ENCODE data around the gene RPL34.
"Not testable (repeated sequence)": the region's sequence is repeated elsewhere in the genome, so short reads cannot be mapped to it uniquely, and the experiment has no call there.

RPL34 gene

DNA sequence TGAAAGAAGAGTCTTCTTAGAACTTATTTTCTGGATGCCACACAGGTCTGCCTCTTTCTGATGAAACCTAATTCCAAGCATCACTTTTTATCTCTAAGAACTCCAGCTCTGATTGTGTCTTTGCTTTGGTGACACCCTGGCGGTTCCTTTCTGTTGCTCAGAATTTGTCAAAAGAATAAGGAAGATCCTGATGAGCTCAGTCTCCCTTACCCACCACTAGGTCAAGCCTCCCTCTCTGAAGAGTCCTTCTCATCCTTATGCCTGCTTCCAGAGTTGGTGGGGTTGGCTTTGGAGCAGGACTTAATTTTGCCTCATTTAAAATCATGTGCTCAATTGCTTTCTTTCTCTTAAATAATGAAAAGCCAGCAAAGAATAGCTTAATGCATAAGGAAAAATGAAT, 31.5 kb upstream of the RPL34 start:
- peaks cover 2% of the 10 kb centered on the region for H3K9me3 Mint-ChIP-seq
- no peak overlapping the region for H3K27ac Mint-ChIP-seq
- TF ChIP-seq, protein P1, sequence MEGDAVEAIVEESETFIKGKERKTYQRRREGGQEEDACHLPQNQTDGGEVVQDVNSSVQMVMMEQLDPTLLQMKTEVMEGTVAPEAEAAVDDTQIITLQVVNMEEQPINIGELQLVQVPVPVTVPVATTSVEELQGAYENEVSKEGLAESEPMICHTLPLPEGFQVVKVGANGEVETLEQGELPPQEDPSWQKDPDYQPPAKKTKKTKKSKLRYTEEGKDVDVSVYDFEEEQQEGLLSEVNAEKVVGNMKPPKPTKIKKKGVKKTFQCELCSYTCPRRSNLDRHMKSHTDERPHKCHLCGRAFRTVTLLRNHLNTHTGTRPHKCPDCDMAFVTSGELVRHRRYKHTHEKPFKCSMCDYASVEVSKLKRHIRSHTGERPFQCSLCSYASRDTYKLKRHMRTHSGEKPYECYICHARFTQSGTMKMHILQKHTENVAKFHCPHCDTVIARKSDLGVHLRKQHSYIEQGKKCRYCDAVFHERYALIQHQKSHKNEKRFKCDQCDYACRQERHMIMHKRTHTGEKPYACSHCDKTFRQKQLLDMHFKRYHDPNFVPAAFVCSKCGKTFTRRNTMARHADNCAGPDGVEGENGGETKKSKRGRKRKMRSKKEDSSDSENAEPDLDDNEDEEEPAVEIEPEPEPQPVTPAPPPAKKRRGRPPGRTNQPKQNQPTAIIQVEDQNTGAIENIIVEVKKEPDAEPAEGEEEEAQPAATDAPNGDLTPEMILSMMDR (IDR thresholded peaks at IDR 0.05; ENCODE audit: unreplicated experiment in 3 of 3) = no peak
- H3K27me3 Mint-ChIP-seq (ENCODE audit: low read depth) = no peaks in the 10 kb centered on the region
- no peak overlapping the region for H3K4me3 Mint-ChIP-seq
- peaks cover 3% of the 10 kb centered on the region for H3K36me3 Mint-ChIP-seq (ENCODE audit: low read depth)
- no peaks in the 10 kb centered on the region for H3K4me1 Mint-ChIP-seq

DNA sequence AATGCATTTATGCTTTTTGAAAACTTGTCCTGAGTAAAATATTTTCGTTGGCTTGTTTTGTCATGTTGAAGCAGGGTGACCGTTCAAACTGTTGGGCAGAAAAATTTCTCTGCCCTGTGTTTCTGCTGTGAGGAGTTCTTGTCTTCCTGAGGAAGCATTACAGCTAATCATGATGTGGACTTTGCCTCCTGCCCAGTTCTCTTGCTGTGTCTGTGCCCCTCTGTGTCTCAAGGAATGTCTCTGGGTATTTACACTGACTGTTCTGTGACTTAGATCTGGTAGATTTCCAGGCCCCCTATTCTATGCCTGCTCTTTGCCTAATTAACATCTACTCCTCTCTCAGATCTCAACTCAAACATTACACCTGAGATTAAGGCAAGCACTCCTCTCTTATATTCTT, 30.4 kb upstream of the RPL34 start:
- TF ChIP-seq, protein P1 (IDR thresholded peaks at IDR 0.05; ENCODE audit: unreplicated experiment in 3 of 3) = no peak
- no peaks in the 10 kb centered on the region for H3K27me3 Mint-ChIP-seq (ENCODE audit: low read depth)

DNA sequence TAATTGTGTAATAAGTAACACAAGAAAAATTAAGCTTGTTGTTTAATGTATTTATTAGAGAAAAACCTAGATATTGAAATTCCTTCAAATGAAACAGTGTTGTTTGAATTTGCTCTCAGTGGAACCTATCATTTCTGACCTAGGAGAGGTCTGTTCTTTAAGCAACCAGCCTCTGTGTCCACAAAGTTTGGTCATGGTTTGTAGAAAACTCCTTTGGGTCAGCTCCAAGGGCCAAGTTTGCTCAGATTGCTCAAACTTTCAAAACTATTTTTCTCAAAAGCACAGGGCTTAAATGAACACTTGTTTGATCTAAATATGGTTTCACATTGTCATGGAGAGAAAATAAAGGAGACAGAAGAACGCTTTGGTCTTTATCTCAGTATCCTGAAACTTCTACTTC, 29.6 kb upstream of the RPL34 start:
- no peaks in the 10 kb centered on the region for H3K4me1 Mint-ChIP-seq
- peaks cover 3% of the 10 kb centered on the region for H3K36me3 Mint-ChIP-seq (ENCODE audit: low read depth)
- H3K9me3 Mint-ChIP-seq = peaks cover 2% of the 10 kb centered on the region
- H3K4me3 Mint-ChIP-seq = no peak overlapping the region
- no peaks in the 10 kb centered on the region for H3K27me3 Mint-ChIP-seq (ENCODE audit: low read depth)
- no peak overlapping the region for H3K27ac Mint-ChIP-seq
- TF ChIP-seq, protein P1 (IDR thresholded peaks at IDR 0.05; ENCODE audit: unreplicated experiment in 3 of 3) = no peak

More for the DNA sequence above, 30.4 kb upstream of the RPL34 start:
- peaks cover 2% of the 10 kb centered on the region for H3K9me3 Mint-ChIP-seq
- no peaks in the 10 kb centered on the region for H3K4me1 Mint-ChIP-seq
- H3K36me3 Mint-ChIP-seq (ENCODE audit: low read depth) = peaks cover 3% of the 10 kb centered on the region
- H3K4me3 Mint-ChIP-seq = no peak overlapping the region
- no peak overlapping the region for H3K27ac Mint-ChIP-seq

DNA sequence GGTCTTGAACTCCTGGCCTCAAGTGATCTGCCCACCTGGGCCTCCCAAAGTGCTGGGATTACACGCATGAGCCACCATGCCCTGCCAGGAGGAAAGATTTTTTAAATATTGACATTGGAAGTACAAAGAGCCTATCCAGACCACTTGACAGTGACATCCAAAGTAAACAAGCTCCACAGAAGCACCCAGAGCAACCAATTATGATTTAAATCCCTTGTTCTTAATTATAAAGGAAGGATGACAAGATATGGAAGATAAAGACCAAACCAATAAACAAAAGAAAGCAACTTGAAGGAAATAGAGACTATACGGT, 27.7 kb upstream of the RPL34 start:
- no peaks in the 10 kb centered on the region for H3K27me3 Mint-ChIP-seq (ENCODE audit: low read depth)
- H3K27ac Mint-ChIP-seq = no peak overlapping the region
- TF ChIP-seq, protein P1 (IDR thresholded peaks at IDR 0.05; ENCODE audit: unreplicated experiment in 3 of 3) = no peak
- peaks cover 6% of the 10 kb centered on the region for H3K9me3 Mint-ChIP-seq
- H3K36me3 Mint-ChIP-seq (ENCODE audit: low read depth) = peaks cover 3% of the 10 kb centered on the region
- no peaks in the 10 kb centered on the region for H3K4me1 Mint-ChIP-seq
- H3K4me3 Mint-ChIP-seq = no peak overlapping the region

DNA sequence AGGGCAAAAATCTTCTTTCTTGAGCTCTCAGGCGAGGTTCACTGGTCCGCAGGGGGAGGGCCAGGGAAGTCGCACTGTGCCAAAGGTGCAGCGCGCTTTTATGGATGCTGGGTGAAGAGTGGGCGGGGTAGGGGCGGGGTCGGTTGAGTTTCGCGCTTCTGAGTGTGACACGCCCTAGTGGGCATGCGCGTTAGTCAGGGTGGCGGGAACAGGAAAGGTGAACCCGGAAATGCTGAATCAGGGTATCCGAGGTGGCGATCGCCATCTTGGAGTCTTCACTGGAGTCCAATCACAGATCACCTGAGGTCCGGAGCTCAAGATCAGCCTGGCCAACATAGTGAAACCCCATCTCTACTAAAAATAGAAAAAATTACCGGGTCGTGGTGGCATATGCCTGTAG, 26.1 kb upstream of the RPL34 start:
- not testable (repeated sequence) for H3K9me3 Mint-ChIP-seq; H3K4me1 Mint-ChIP-seq; H3K36me3 Mint-ChIP-seq (ENCODE audit: low read depth); H3K4me3 Mint-ChIP-seq; H3K27ac Mint-ChIP-seq; H3K27me3 Mint-ChIP-seq (ENCODE audit: low read depth)

DNA sequence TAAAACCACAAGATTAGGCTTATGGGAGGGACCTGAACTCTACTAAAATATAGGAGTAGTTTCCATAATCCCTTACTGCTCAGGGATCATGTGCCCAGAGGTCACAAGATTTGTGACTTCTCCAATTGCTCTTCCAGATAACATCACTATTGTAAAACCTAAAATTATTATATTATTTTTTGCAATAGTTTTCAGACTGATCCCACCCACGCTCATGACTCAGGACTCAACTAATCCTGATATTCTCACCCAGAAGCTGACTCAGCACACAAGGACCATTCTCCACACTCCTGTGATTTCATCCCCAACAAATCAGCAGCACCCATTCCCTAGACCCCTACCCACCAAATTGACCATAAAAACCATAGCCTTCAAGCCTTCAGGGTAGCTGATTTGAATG, 24.0 kb upstream of the RPL34 start:
- Mint-ChIP-seq H3K9me3 (peaks cover 6% of the 10 kb centered on the region), H3K4me1 (no peaks in the 10 kb centered on the region), H3K4me3 (no peak overlapping the region), H3K27me3 (ENCODE audit: low read depth) (no peaks in the 10 kb centered on the region), H3K36me3 (ENCODE audit: low read depth) (peaks cover 3% of the 10 kb centered on the region), H3K27ac (no peak overlapping the region)
- TF ChIP-seq, protein P1 (IDR thresholded peaks at IDR 0.05; ENCODE audit: unreplicated experiment in 3 of 3) = no peak

DNA sequence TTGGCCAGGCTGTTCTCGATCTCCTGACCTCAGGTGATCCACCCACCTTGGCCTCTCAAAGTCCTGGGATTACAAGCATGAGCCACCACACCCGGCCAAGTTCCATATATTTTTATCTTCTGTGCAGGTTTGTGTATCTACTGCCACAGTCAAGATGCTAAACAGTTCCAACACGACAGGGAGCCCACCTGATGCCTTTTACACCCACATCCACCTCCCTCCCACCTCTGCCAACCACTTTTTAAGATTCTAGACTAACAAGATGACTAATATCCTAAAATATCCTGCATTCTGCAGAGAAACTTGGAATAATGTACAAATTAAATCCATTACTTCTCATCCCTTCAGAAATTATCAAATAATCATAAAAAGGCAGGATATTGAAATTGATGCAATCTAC, 19.3 kb upstream of the RPL34 start:
- no peak overlapping the region for H3K27ac Mint-ChIP-seq
- H3K36me3 Mint-ChIP-seq (ENCODE audit: low read depth) = no peaks in the 10 kb centered on the region
- H3K9me3 Mint-ChIP-seq = peaks cover 4% of the 10 kb centered on the region
- no peaks in the 10 kb centered on the region for H3K27me3 Mint-ChIP-seq (ENCODE audit: low read depth)
- TF ChIP-seq, protein P1 (IDR thresholded peaks at IDR 0.05; ENCODE audit: unreplicated experiment in 3 of 3) = no peak
- no peaks in the 10 kb centered on the region for H3K4me1 Mint-ChIP-seq
- H3K4me3 Mint-ChIP-seq = no peak overlapping the region

All from nephron (organoid).